OCI-M1 (cell line): ENCODE data around the gene WRAP53.

ENCODE experiments used
- DNase-seq: peaks from one replicate; lab custom pipeline; 2025; lab: John Stamatoyannopoulos, UW

WRAP53 gene

DNA sequence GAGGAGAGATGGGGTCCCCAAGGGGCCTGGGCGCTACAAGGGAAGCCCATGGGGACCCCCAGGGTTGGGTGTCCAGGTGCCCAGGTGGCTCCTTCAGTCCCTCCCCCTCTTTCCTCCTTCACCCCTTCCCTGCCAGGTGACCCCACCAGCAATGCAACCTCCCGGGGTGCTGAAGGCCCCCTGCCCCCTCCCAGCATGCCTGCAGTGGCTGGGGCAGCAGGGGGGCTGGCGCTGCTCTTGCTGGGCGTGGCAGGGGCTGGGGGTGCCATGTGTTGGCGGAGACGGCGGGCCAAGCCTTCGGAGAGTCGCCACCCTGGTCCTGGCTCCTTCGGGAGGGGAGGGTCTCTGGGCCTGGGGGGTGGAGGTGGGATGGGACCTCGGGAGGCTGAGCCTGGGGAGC, 20.8 kb downstream of the WRAP53 start:
- no peak for DNase-seq

DNA sequence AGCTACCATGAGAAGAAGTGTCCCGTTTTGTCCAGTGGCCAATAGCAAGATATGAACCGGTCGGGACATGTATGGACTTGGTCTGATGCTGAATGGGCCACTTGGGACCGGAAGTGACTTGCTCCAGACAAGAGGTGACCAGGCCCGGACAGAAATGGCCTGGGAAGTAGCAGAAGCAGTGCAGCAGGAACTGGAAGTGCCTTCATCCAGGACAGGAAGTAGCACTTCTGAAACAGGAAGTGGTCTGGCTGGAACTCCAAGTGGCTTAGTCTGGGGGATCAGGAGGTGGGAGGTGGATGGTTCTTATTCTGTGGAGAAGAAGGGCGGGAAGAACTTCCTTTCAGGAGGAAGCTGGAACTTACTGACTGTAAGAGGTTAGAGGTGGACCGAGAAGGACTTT, 22.0 kb downstream of the WRAP53 start:
- DNase-seq, result peak; percentile 50

DNA sequence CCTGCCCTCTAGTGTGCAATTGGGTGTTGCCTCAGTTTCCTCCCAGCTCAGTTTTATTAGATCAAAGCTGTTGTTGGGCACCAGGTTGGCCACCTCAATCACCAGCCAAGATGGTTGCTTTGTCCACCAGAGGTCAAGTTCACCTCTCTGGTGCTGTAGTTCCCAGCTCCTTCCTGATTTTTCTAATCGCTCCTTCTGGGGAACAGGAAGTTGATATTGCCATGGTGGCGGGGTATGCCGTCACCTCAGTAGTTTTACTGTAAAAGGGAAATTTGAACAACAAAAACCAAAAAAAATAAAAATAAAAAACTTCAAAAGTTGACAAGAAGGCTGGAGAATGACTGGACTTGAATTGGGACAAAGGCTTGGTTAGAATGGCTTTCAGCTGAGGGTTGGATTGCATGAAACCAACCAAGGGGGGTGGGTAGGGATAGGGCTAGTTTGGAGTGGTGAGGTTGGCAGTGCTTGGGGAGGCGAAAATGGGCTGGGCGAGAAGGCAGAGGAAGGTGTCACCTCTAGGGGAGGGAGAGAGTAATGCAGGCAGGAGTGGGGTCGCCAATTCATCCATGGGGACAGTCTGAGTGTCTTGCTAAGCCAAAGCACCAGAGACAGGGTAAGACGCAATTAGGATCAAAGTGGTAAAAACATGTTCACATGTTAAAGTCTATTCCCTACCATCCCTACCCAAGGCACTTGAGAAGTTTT, 22.9 kb downstream of the WRAP53 start:
- DNase-seq, result peak; percentile 21

DNA sequence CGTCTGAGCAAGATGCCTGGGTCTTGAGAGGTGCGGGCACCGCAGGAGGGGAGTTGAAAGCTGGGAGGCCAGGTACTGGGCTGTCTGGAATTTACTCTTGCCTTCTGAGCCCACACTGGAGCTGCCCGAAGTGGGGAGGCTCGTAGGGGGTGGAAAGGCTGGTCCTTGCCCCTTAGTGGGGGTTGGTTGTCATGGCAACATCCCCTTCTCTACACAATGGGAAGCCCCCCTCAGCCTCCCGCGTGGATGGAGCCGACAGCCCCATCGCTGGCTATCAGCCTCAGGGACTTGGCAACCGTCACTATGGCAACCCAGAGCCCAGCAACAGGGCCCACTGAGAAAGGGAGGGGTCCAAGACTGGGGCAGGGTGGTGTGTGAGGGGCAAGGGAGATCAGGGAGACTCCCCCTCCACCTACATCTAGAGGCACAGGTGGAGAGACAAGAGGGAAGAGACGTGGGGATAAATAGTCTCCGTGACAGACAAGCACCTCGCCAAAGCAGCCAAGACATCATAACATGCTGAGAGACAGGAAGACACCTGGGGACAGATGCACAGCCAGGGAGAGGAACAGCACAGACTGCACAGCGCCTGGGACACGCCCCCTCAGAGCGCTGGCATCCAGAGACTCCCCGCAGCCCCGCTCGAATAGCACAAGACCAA, 24.0 kb downstream of the WRAP53 start:
- DNase-seq, result no peak

DNA sequence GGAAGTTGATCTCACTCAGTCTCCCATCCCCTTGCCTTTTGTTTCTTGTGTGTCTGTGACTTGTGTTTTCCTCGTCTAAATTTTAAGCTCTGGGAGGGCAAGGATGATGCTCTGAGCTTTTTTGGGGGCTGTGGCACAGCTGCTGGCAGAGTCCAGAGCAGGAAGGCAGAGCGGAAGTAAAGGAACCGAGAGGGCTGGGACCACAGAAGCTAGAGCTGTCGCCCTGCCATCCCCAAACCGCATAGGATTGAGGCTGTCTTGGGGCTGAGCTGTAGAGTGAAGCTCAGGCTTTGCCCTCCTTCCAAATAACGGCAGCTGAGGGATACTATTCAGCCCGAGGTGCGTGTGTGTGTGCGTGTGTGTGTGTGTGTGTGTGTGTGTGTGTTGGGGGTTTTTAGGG, 25.5 kb downstream of the WRAP53 start:
- DNase-seq, result no peak

DNA sequence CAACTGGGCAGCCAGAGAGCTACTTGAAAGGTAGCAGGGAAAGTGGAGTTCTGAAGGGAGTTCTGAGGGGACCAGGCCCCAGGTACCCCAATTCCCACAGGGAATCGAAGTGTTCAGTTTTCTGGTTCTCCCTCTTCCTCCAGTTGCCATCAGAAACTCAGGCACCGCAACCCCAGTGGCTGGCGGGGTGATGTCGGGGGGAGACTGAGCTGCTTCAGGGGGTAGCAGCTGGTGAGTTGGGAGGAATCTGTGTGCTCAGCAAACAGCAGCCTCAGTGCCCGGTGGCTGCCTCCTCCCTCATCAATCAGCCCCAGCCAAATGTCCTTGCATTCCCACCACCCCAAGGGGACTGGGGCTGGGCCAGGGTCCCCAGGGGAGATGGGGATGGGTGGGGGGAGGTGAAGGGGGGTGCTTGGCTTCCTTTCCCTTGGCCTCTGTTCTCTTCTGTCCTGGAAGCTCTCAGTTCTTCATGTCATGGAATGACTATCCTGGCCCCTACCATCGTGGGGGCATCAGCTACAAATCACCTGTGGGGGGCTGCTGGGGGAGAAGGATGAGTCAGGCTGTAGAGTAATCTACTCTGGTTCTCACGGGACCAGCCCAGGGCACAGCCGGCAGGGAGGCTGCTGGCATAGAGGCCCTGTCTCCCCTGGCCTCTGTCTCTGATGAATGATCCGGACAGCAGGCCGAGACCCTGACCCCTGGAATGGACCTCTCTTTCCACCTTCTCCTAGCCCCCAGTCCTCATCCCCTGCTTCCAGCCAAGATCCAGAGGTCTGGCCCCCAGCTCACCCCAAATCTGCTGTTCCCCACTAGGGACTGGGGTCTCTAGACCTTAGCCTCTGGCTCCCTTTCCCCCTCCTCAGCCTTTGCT, 26.7 kb downstream of the WRAP53 start:
- no peak for DNase-seq

- DNase-seq, result no peak
These were observed 27.9 kb downstream of the WRAP53 start for GRCh38 chr17:7715936-7716886.

GRCh38 chr17:7716901-7717755, 28.9 kb downstream of the WRAP53 start, which contains the start of gene DNAH2:
TSS of gene DNAH2 (plus strand) at chr17:7717744. CDS start at chr17:7719735, 1,991 bp downstream.
- peak; percentile 86 for DNase-seq

GRCh38 chr17:7717756-7718350, 29.6 kb downstream of the WRAP53 start:
- peak; percentile 53 for DNase-seq

DNA sequence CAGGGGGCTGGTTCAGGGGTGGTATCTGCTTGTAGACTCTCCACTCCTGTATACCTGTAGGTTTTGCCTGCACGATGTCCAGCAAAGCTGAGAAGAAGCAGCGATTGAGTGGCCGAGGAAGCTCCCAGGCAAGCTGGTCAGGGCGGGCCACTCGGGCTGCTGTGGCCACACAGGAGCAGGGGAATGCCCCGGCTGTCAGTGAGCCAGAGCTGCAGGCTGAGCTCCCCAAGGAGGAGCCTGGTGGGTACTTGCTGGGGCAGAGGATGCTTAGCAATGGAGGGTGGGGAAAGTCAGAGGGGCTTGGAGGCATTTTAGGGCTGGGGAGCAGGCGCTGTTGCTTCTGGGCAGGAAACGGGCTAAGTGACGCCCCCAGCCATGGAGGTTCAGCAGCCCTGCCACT, 31.4 kb downstream of the WRAP53 start:
- DNase-seq, result no peak

- DNase-seq, result no peak
These were observed 31.8 kb downstream of the WRAP53 start for GRCh38 chr17:7720125-7720524.

DNA sequence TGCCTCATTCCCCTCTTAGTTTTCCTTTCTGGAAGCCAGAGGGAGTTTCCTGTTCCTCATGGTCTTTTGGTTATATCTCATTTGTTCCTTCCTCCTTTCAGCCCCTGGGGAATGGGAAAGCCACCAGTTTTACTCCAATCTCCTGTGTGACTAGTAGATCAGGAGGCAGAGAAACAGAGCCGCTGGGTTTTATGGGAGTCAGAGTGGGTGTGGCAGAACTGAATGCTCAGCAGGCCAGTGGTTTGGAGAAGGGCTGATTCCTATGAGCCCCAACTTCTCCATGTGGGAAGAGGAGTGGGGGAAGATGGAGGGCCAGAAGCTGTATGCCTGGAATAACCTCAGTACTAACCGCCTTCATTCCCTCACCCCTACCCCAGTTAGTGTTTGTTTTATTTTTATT, 33.3 kb downstream of the WRAP53 start:
- DNase-seq, result no peak

GRCh38 chr17:7727886-7728285, 39.6 kb downstream of the WRAP53 start:
- no peak for DNase-seq

GRCh38 chr17:7729816-7730215, 41.5 kb downstream of the WRAP53 start:
- DNase-seq, result peak; percentile 62

GRCh38 chr17:7732981-7733539, 44.8 kb downstream of the WRAP53 start:
- DNase-seq, result no peak

DNA sequence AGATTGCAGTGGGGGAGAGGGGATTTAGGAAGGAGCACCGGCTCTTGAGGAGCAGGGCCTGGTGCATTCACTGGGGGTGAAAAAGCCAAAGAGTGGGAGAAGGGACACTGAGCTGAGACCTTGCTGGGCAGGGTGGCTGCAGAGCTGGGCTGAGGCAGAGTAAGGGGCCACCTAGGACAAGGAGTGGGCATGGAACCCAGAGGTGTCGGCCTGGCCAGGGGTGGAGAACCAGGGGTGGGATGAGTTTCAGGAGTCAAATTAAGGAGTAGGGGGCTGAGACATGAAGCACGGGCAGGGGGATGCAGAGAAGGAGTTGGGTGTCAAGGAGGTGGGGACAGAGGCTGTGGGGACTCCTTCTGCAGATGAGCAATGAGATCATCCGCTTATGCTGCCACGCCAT, 49.3 kb downstream of the WRAP53 start:
- no peak for DNase-seq

DNA sequence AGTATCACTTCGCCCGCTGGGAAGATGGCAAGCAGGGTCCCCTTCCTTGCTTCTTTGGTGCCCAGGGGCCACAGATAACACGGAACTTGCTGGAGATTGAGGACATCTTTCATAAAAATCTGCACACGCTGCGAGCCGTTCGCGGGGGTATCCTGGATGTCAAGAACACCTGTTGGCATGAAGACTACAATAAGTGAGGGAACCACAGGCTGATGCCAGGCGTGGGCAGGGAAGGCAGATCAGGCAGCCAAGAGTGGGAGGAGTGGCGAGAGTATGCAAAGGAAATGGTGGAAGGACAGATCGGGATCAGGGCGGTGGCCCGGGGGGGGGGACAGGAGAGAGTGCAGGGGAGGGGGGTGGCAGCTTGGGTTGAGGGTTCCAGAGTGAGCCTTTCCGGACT, 51.5 kb downstream of the WRAP53 start:
- DNase-seq, result no peak

GRCh38 chr17:7740481-7741001, 52.3 kb downstream of the WRAP53 start:
- no peak for DNase-seq

GRCh38 chr17:7742729-7743128, 54.5 kb downstream of the WRAP53 start:
- DNase-seq, result no peak

DNA sequence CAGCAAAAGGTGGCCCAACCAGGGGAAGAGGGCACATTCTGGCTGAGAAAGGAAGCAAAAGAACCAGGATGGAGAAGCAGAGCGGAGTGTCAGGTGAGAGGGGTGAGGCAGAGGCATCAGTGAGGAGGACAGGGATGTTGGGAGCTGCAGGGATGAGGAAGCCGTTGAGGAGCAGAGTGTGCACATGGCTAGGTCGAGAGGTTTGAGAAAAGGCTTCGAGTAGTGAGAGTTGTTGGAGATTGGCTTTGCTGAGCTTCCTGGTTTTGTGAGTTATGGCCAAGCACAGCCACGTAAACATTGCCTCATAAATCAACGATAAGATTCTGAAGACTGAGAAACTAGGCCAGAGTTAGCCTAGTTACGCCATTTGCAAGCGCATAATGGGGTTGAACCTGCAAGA, 56.1 kb downstream of the WRAP53 start:
- DNase-seq, result no peak
